Neural progenitor cell (in vitro differentiated cells): ENCODE data around the gene VAT1.

ENCODE experiments used
- CTCF ChIP-seq: fragments of 200-600 bp; sonication (generic); IDR thresholded peaks from 2 replicates; pipeline ENCODE4 v1.5.1; 2017; ENCODE audit warnings: antibody characterized with exemption, mild to moderate bottlenecking
- EZH2phosphoT487 ChIP-seq: fragments of 200-600 bp; sonication (generic); IDR thresholded peaks from 2 replicates; pipeline ENCODE4 v1.6.1; 2017; ENCODE audit warnings: antibody characterized with exemption

- no peak for TF ChIP-seq CTCF
- no peak for TF ChIP-seq EZH2phosphoT487
Measured at GRCh38 chr17:43070257-43070656, 48.1 kb upstream of the VAT1 start.
